Large intestine (tissue), 3 donors: ENCODE results near the gene MAP2K5. TPM values are rescaled to one million over a fixed set of nuclear protein-coding genes. Genes with fewer than 3 reads are reported as not detected.
A peak's percentile ranks its signal among the peaks of the same experiment; 100 is the strongest.

Experiments used
- DNase-seq, 2 donors: peaks; one replicate each; pipeline versions ENCODE4 v3.0.0 to v3.0.0-alpha.2; 2013
- H3K27ac ChIP-seq: one replicate; pipeline ENCODE4 v1.5.1; 2013; ENCODE audit warnings: low read length
- H3K27me3 ChIP-seq: 2 replicates; pipeline ENCODE4 v1.6.1; 2013; ENCODE audit warnings: low read length; ENCODE audit not compliant: control insufficient read depth, insufficient read depth
- H3K36me3 ChIP-seq: 2 replicates; pipeline ENCODE4 v1.6.1; 2013; ENCODE audit warnings: low read length; ENCODE audit not compliant: control insufficient read depth, insufficient read depth
- H3K4me1 ChIP-seq: one replicate; pipeline ENCODE4 v1.6.1; 2013; ENCODE audit warnings: low read length; ENCODE audit not compliant: control insufficient read depth, insufficient read depth
- H3K4me3 ChIP-seq: one replicate; pipeline ENCODE4 v1.5.1; 2013; ENCODE audit warnings: low read length
- H3K9me3 ChIP-seq: one replicate; pipeline ENCODE4 v1.6.1; 2013; ENCODE audit warnings: mild to moderate bottlenecking, low read depth, low read length, moderate library complexity; ENCODE audit not compliant: control insufficient read depth
- WGBS: methylation state at CpG from one replicate; pipeline ENCODE4 v1.1.5; 2013; ENCODE audit warnings: low lambda C conversion rate; ENCODE audit not compliant: insufficient coverage; 5-methylcytosine and 5-hydroxymethylcytosine counted together
- polyA plus RNA-seq: library from polyadenylated mRNA; unstranded; fragments of 120-200 nt; gene quantifications from one replicate; pipeline ENCODE4 v1.2.1, GENCODE V29; 2013

MAP2K5 gene
- polyA plus RNA-seq, 1 donor, result 13.7 TPM

GRCh38 chr15:67559158-67559557, 16.7 kb downstream of the MAP2K5 start:
- H3K4me1 ChIP-seq, result no peaks in the 10 kb centered on the region
- no peak for DNase-seq
- no CpG with 5 or more reads among the region's 1 CpG for WGBS

DNA sequence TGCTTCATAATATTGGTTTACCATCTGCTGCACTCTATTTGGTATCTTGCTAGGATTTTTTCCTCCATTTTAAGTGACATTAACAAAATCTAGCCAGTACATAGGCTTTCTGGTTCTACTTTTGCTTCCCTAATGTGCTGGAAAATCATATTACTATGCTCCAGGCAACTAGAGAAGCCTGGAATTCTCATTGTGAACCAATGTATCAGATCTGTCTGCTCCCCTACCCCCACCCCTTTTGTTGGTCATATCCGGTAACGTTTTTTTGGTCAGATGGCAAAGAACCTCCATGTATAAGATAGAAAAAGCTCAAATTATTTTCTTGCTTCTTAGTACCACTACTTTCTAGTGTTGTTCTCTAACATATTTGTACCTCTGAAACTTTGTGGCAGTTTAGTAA, 17.1 kb downstream of the MAP2K5 start:
- Histone ChIP-seq H3K4me3 (no peak overlapping the region), H3K4me1 (no peaks in the 10 kb centered on the region), H3K9me3 (no peaks in the 10 kb centered on the region), H3K27me3 (no peaks in the 10 kb centered on the region), H3K36me3 (peaks cover 9% of the 10 kb centered on the region), H3K27ac (no peak overlapping the region)
- DNase-seq, result no peak
- WGBS, result no CpG with 5 or more reads among the region's 2 CpGs

More at GRCh38 chr15:67559158-67559557, 16.7 kb downstream of the MAP2K5 start:
- Histone ChIP-seq H3K9me3 (no peaks in the 10 kb centered on the region), H3K27ac (no peak overlapping the region), H3K36me3 (peaks cover 9% of the 10 kb centered on the region), H3K4me3 (no peak overlapping the region), H3K27me3 (no peaks in the 10 kb centered on the region)

DNA sequence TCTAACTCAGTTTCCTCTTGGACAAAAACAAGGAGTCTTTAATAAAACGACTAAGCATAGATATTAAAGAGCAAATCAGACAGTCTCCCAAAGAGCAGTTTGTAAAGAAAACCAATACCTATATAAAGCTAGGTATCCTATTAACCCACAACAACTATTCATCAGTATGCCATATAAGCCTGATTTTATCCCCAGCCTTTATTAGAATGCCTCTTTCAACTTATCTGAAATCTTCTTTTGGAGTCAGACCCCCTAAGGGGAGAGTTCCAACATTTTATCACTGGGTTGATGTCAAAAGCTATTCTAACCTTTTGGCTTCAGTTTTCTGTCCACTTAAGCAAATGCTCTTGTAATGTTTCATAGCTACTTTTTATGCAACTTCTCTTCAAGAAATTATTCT, 17.8 kb downstream of the MAP2K5 start:
- Histone ChIP-seq H3K4me1 (no peaks in the 10 kb centered on the region), H3K9me3 (no peaks in the 10 kb centered on the region)
- WGBS, result no CpG with 5 or more reads among the region's 1 CpG

DNA sequence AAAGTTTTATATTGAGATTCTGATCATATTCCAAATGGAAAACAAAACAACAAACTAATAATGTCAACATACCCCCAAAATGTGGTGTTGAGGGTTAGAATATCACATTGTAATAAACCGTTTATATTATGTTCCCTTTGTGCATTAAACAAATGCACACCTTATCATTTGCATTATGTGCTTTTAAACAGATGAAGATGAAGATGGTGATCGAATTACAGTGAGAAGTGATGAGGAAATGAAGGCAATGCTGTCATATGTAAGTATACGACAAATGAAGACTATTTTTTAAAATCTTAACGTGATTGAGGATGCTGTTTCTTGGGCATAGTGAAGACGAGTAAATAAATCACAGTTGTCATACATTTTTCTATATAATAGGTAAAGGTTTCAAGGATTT, 20.6 kb downstream of the MAP2K5 start:
- peaks cover 5% of the 10 kb centered on the region for H3K36me3 ChIP-seq
- no peaks in the 10 kb centered on the region for H3K27me3 ChIP-seq
- no peak overlapping the region for H3K4me3 ChIP-seq
- 100% methylated on average over 2 of the region's 5 CpGs for WGBS
- H3K9me3 ChIP-seq, result no peaks in the 10 kb centered on the region
- H3K27ac ChIP-seq, result no peak overlapping the region
- DNase-seq, result no peak
- H3K4me1 ChIP-seq, result no peaks in the 10 kb centered on the region

More for the DNA sequence above, 17.8 kb downstream of the MAP2K5 start:
- Histone ChIP-seq H3K4me3 (no peak overlapping the region), H3K27me3 (no peaks in the 10 kb centered on the region), H3K36me3 (peaks cover 6% of the 10 kb centered on the region), H3K27ac (no peak overlapping the region)
- DNase-seq, result no peak

- no peaks in the 10 kb centered on the region for H3K27me3 ChIP-seq
- peaks cover 3% of the 10 kb centered on the region for H3K36me3 ChIP-seq
- DNase-seq, result no peak
- H3K4me3 ChIP-seq, result no peak overlapping the region
- H3K9me3 ChIP-seq, result no peaks in the 10 kb centered on the region
- WGBS, result 100% methylated on average over 1 of the region's 2 CpGs
- no peaks in the 10 kb centered on the region for H3K4me1 ChIP-seq
- H3K27ac ChIP-seq, result no peak overlapping the region
Measured at GRCh38 chr15:67564021-67564967, 21.8 kb downstream of the MAP2K5 start.

DNA sequence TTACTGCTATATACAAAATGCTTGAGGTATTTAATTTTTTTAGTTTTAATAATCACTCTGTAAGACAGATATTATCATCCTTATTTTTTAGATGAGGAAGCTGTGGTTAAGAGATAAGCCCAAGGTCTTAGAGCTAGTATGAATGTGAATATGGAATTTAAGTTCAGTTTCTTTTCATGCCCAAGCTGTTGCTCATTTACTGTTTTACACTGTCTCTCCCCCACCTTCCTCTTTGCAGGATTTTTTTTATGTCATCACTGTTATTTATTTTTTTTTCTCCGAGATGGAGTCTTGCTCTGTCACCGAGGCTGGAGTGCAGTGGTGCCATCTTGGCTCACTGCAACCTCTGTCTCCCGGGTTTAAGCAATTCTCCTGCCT, 22.5 kb downstream of the MAP2K5 start:
- H3K36me3 ChIP-seq, result peaks cover 2% of the 10 kb centered on the region
- no peaks in the 10 kb centered on the region for H3K27me3 ChIP-seq
- no peak overlapping the region for H3K4me3 ChIP-seq
- no peaks in the 10 kb centered on the region for H3K9me3 ChIP-seq
- no peak overlapping the region for H3K27ac ChIP-seq
- WGBS, result no CpG with 5 or more reads among the region's 3 CpGs
- DNase-seq, result no peak
- H3K4me1 ChIP-seq, result peaks cover 4% of the 10 kb centered on the region

DNA sequence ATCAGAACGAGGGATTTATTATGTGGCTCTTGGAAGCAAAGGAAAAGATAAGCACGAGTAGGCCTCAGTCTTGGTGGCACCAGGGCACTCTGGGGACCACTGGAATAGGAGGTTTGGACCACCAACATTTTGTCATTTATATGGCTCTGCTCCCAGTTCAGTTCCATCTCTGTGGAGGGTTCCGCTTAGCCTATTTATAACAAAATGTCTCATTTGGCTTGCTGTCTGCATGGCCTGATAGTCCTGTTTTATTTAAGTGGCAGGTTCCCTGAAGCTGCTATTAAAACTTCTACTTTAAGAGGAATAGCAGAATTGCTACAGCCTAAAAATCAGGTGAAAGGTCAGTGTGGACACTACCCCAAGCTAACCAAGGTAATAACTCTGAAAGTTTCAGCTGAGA, 27.2 kb downstream of the MAP2K5 start:
- no CpG with 5 or more reads among the region's 3 CpGs for WGBS
- DNase-seq, result no peak
- Histone ChIP-seq H3K9me3 (no peaks in the 10 kb centered on the region), H3K36me3 (no peaks in the 10 kb centered on the region), H3K4me3 (no peak overlapping the region), H3K4me1 (peaks cover 32% of the 10 kb centered on the region), H3K27me3 (no peaks in the 10 kb centered on the region), H3K27ac (no peak overlapping the region)

DNA sequence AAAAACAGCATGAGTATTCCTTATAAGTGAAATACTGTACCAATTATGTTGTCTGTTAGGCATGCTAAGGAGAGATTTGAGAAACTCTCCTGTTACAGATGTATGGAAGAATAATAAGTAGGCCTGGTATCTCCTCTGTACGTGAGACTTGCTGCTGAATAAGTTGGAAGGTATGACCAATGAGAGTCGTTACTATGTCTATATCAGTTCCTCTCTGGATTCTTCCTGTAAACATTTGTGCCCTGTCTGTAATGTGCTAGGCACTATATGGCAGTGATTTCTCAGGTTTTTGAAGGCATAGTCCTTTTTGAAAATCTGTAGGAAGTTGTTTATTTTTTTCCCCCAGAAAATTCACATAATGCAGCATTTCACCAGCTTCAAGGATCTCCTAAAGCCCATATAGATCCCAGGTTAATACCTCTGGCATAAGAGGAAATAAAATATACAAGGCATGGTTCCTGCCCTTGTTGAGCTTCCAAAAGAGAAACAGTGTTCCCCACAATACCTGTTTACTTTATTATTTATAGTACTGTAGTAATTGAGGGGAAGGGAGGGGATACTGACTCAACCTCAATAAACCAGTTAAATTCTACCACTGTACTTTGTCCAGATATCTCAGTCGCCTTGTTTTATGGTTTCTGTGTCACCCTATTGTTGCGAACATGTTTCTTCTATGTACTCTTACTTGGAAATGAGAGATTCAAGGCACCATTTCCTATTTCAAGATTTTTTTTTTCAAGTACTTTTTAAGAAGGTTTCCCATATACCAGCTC, 28.6 kb downstream of the MAP2K5 start:
- H3K27me3 ChIP-seq, result no peaks in the 10 kb centered on the region
- H3K4me1 ChIP-seq, result peaks cover 32% of the 10 kb centered on the region
- H3K4me3 ChIP-seq, result no peak overlapping the region
- no peaks in the 10 kb centered on the region for H3K9me3 ChIP-seq
- 37% methylated on average over 2 of the region's 4 CpGs for WGBS
- peak; percentile 33 to 83 for DNase-seq
- H3K27ac ChIP-seq, result peak overlapping the region; percentile 78
- no peaks in the 10 kb centered on the region for H3K36me3 ChIP-seq

- Histone ChIP-seq H3K4me1 (peaks cover 32% of the 10 kb centered on the region), H3K4me3 (no peak overlapping the region), H3K27ac (peak overlapping the region; percentile 78), H3K36me3 (no peaks in the 10 kb centered on the region), H3K9me3 (no peaks in the 10 kb centered on the region), H3K27me3 (no peaks in the 10 kb centered on the region)
- whole genome bisulfite sequencing, result 60% methylated on average over 1 of the region's 5 CpGs
- DNase-seq, result peak; percentile 16 to 26
Measured at GRCh38 chr15:67571648-67572415, 29.3 kb downstream of the MAP2K5 start.

GRCh38 chr15:67573194-67573593, 30.7 kb downstream of the MAP2K5 start:
- no peak for DNase-seq
- Histone ChIP-seq H3K4me1 (peaks cover 32% of the 10 kb centered on the region), H3K36me3 (no peaks in the 10 kb centered on the region), H3K27ac (no peak overlapping the region), H3K4me3 (no peak overlapping the region), H3K27me3 (no peaks in the 10 kb centered on the region), H3K9me3 (no peaks in the 10 kb centered on the region)
- WGBS, result no CpG with 5 or more reads among the region's 3 CpGs
